Stimulated activated naive B cell treated with anti-CD40 and anti-IgM and Interleukin-4, amounts not matched to agents 10 μg/mL and 1 μg/mL and 100 μg/mL, for 72 hours (primary cell): Measurements from ENCODE around the gene EFCAB5.
A peak's percentile ranks its signal among the peaks of the same experiment; 100 is the strongest.
"Not testable (repeated sequence)": the region's sequence is repeated elsewhere in the genome, so short reads cannot be mapped to it uniquely, and the experiment has no call there.

Experiments used
- ATAC-seq, 2 donors: fragments of 150-1000 bp; cut with Tn5 transposase; replicated peaks; 2 replicates each; pipeline ENCODE4 v1.10.0; 2021; ENCODE audit warnings: moderate library complexity in 1 of 2
- DNase-seq: peaks from one replicate; pipeline ENCODE4 v3.0.0; 2021
- H3K27ac Mint-ChIP-seq: one replicate; pipeline ENCODE4 v1.8.0; 2022; ENCODE audit warnings: mild to moderate bottlenecking, mixed read lengths
- H3K27me3 Mint-ChIP-seq, 2 donors: one replicate each; pipeline ENCODE4 v1.8.0; 2022; ENCODE audit warnings: mixed read lengths in 2 of 2
- H3K36me3 Mint-ChIP-seq, 2 donors: one replicate each; pipeline ENCODE4 v1.8.0; 2022; ENCODE audit warnings: mixed read lengths in 2 of 2, mild to moderate bottlenecking in 1 of 2
- H3K4me1 Mint-ChIP-seq, 2 donors: one replicate each; pipeline ENCODE4 v1.8.0; 2022; ENCODE audit warnings: mixed read lengths in 2 of 2, mild to moderate bottlenecking in 1 of 2
- H3K4me3 Mint-ChIP-seq, 2 donors: one replicate each; pipeline ENCODE4 v1.8.0; 2022; ENCODE audit warnings: mild to moderate bottlenecking in 2 of 2, mixed read lengths in 2 of 2, moderate library complexity in 1 of 2
- H3K9me3 Mint-ChIP-seq, 2 donors: one replicate each; pipeline ENCODE4 v1.8.0; 2022; ENCODE audit warnings: mixed read lengths in 2 of 2, mild to moderate bottlenecking in 1 of 2

EFCAB5 gene

DNA sequence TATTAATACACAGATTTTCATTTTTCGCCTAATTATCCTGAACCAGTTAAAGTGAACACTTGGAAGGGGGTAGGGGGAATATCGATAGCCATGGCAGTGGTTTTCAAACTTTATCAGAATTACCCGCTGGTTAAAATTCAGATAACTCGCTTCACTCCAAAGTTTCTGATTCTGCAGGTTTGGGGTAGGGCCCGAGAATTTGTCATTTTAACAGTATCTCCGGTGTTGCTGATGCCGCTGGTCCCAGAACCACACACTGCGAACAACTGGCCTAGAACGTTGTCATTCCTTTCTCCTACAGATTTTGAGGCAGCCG is 174.9 kb downstream of the EFCAB5 start:
- Mint-ChIP-seq H3K27ac (peak overlapping the region; percentile 99), H3K9me3 (no peaks in the 10 kb centered on the region), H3K27me3 (no peaks in the 10 kb centered on the region), H3K4me1 (peaks cover 22 to 47% of the 10 kb centered on the region in 2 donors), H3K36me3 (peaks cover 16 to 21% of the 10 kb centered on the region in 2 donors), H3K4me3 (peak overlapping the region; percentile 90 to 94)
- DNase-seq (no peak), ATAC-seq (peak; percentile 24 to 34)

- peak; percentile 93 for DNase-seq
- Mint-ChIP-seq H3K9me3 (no peaks in the 10 kb centered on the region), H3K36me3 (peaks cover 16 to 25% of the 10 kb centered on the region in 2 donors), H3K4me3 (peak within 1 kb of the TSS; percentile 90 to 94), H3K4me1 (peaks cover 22 to 52% of the 10 kb centered on the region in 2 donors), H3K27ac (peak within 1 kb of the TSS; percentile 99), H3K27me3 (no peaks in the 10 kb centered on the region)
- ATAC-seq: peak; percentile 93 to 97
These were observed 175.5 kb downstream of the EFCAB5 start, which contains the start of gene NSRP1 for GRCh38 chr17:30116661-30117551. NSRP1 (plus strand) TSS chr17:30116816; CDS start chr17:30116844, 28 bp downstream.

- Mint-ChIP-seq H3K27me3 (no peaks in the 10 kb centered on the region), H3K9me3 (no peaks in the 10 kb centered on the region), H3K27ac (peak overlapping the region; percentile 99), H3K4me3 (peak overlapping the region; percentile 90 to 94), H3K36me3 (peaks cover 16 to 26% of the 10 kb centered on the region in 2 donors), H3K4me1 (peaks cover 19 to 49% of the 10 kb centered on the region in 2 donors)
- no peak for DNase-seq
- ATAC-seq: no peak
These were observed 176.2 kb downstream of the EFCAB5 start for GRCh38 chr17:30117675-30118081.

GRCh38 chr17:30118635-30119034 is 177.2 kb downstream of the EFCAB5 start:
- not testable (repeated sequence) for H3K27me3 Mint-ChIP-seq, H3K9me3 Mint-ChIP-seq, DNase-seq, ATAC-seq
- Mint-ChIP-seq H3K4me1 (peaks cover 17 to 40% of the 10 kb centered on the region in 2 donors), H3K36me3 (peaks cover 16 to 26% of the 10 kb centered on the region in 2 donors), H3K27ac (peak overlapping the region; percentile 76), H3K4me3 (peak overlapping the region; percentile 48)

DNA sequence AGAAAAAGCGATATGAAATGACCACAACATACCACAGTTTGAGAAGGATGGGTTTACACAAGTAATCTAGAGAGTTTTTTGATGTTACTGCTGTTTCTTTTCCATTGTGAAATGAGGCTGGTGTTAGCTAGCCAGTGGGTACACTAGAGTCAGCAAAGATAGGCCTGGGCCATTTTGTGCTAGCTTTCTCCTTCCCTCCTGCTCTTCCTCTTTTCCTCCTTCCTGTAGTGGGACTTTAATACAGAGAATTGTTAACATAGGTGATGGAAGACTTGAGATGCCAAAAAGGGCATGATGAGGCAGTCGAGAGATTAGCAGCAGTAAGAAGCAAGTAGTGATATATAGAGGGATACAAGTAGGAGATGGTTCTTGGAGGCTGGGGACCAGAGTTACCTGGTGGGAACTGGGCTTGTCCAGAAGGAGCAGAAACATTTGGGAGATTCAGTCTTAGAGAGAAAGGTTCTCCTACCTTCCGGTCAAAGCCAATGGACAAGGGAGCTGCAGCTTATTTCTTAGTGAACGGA is 182.9 kb downstream of the EFCAB5 start:
- DNase-seq (no peak), ATAC-seq (no peak)
- Mint-ChIP-seq H3K36me3 (peaks cover 16 to 27% of the 10 kb centered on the region in 2 donors), H3K4me3 (no peak overlapping the region), H3K9me3 (no peaks in the 10 kb centered on the region), H3K4me1 (peaks cover 16 to 48% of the 10 kb centered on the region in 2 donors), H3K27ac (peak overlapping the region; percentile 16), H3K27me3 (no peaks in the 10 kb centered on the region)

DNA sequence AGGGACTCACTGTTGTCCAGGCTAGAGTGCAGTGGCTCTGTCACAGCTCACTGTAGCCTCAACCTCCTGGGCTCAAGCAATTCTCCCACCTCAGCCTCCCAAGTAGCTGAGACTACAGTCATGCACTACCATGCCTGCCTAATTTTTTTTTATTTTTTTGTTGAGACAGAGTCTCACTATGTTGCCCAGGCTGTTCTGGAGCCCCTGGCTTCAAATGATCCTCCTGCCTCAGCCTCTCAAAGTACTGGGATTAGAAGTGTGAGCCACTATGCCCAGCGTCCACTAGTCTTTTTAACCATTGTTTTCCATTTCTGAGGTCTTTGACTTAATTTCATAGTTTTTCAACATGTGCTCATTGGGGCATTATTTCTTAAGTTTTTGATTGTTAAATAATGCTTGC is 188.7 kb downstream of the EFCAB5 start:
- no peak for ATAC-seq
- Mint-ChIP-seq H3K36me3 (peaks cover 31 to 38% of the 10 kb centered on the region in 2 donors), H3K4me3 (no peak overlapping the region), H3K9me3 (no peaks in the 10 kb centered on the region), H3K27ac (no peak overlapping the region), H3K27me3 (no peaks in the 10 kb centered on the region), H3K4me1 (peaks cover 6 to 27% of the 10 kb centered on the region in 2 donors)
- no peak for DNase-seq

- peaks cover 29 to 34% of the 10 kb centered on the region in 2 donors for H3K36me3 Mint-ChIP-seq
- no peak overlapping the region for H3K4me3 Mint-ChIP-seq
- DNase-seq (no peak), ATAC-seq (no peak)
- H3K27me3 Mint-ChIP-seq: no peaks in the 10 kb centered on the region
- H3K27ac Mint-ChIP-seq: no peak overlapping the region
- H3K4me1 Mint-ChIP-seq: peaks cover 4 to 12% of the 10 kb centered on the region in 2 donors
- no peaks in the 10 kb centered on the region for H3K9me3 Mint-ChIP-seq
These were observed 191.2 kb downstream of the EFCAB5 start for GRCh38 chr17:30132615-30133014.

- ATAC-seq: no peak
- Mint-ChIP-seq H3K4me1 (peaks cover 6 to 18% of the 10 kb centered on the region in 2 donors), H3K9me3 (no peaks in the 10 kb centered on the region), H3K27me3 (no peaks in the 10 kb centered on the region), H3K36me3 (peaks cover 29 to 34% of the 10 kb centered on the region in 2 donors), H3K27ac (no peak overlapping the region), H3K4me3 (no peak overlapping the region)
- no peak for DNase-seq
These were observed 191.8 kb downstream of the EFCAB5 start for GRCh38 chr17:30133197-30133596.

- DNase-seq (no peak), ATAC-seq (no peak)
- Mint-ChIP-seq H3K4me3 (no peak overlapping the region), H3K9me3 (no peaks in the 10 kb centered on the region), H3K36me3 (peaks cover 35 to 40% of the 10 kb centered on the region in 2 donors), H3K27me3 (no peaks in the 10 kb centered on the region), H3K27ac (no peak overlapping the region), H3K4me1 (peaks cover 6 to 19% of the 10 kb centered on the region in 2 donors)
These were observed 193.1 kb downstream of the EFCAB5 start for GRCh38 chr17:30134551-30134950.

DNA sequence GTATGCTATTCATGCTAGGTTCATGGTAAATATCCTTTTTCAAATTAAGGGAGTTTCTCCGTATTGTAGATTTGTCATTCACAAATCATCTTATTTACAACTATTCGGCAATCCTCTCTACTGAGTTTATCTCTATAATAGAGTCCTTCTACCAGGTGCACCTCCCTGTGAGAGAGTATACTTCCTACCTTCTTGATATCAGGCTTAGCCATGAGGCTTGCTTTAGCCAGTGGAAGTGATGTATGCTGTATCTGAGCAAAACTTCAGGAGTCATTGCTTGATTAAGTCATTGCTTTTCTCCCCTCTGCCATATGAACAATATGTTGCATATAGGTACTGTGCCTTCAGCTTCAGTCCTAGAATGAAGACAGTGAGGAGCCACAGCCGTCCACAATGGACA is 195.7 kb downstream of the EFCAB5 start:
- Mint-ChIP-seq H3K4me1 (peaks cover 6 to 7% of the 10 kb centered on the region in 2 donors), H3K27me3 (no peaks in the 10 kb centered on the region), H3K4me3 (no peak overlapping the region), H3K27ac (no peak overlapping the region), H3K9me3 (no peaks in the 10 kb centered on the region), H3K36me3 (peaks cover 31 to 34% of the 10 kb centered on the region in 2 donors)
- DNase-seq (no peak), ATAC-seq (no peak)

- H3K27ac Mint-ChIP-seq, H3K4me3 Mint-ChIP-seq, ATAC-seq, H3K27me3 Mint-ChIP-seq, H3K9me3 Mint-ChIP-seq, DNase-seq: not testable (repeated sequence)
- peaks cover 2 to 24% of the 10 kb centered on the region in 2 donors for H3K4me1 Mint-ChIP-seq
- H3K36me3 Mint-ChIP-seq: peaks cover 27 to 32% of the 10 kb centered on the region in 2 donors
These were observed 206.4 kb downstream of the EFCAB5 start for GRCh38 chr17:30147860-30148259.

- DNase-seq: no peak
- H3K27me3 Mint-ChIP-seq: no peaks in the 10 kb centered on the region
- H3K9me3 Mint-ChIP-seq: no peaks in the 10 kb centered on the region
- no peak overlapping the region for H3K27ac Mint-ChIP-seq
- no peak for ATAC-seq
- peaks cover 3 to 29% of the 10 kb centered on the region in 2 donors for H3K4me1 Mint-ChIP-seq
- peaks cover 27 to 37% of the 10 kb centered on the region in 2 donors for H3K36me3 Mint-ChIP-seq
- H3K4me3 Mint-ChIP-seq: no peak overlapping the region
These were observed 206.9 kb downstream of the EFCAB5 start for GRCh38 chr17:30148376-30148775.

DNA sequence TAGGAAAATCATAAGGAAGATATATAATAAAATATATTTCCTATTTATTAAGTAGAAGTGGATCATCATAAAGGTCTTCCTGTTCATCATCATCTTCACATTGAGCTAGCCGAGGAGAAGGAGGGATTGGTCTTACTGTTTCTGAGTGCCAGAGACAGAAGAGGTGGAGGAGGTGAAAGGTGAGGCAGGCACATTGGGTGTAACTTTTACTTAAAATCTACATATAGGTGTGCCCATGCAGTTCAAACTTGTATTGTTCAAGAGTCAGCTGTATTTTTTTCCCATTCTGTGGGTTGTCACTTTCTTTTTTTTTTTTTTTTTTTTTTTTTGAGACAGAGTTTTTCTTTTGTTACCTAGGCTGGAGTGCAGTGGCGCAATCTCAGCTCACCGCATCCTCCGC is 210.0 kb downstream of the EFCAB5 start:
- Mint-ChIP-seq H3K4me3 (no peak overlapping the region), H3K27ac (no peak overlapping the region), H3K36me3 (peaks cover 25 to 42% of the 10 kb centered on the region in 2 donors), H3K27me3 (no peaks in the 10 kb centered on the region), H3K9me3 (no peaks in the 10 kb centered on the region), H3K4me1 (peaks cover 4 to 36% of the 10 kb centered on the region in 2 donors)
- no peak for ATAC-seq
- no peak for DNase-seq

DNA sequence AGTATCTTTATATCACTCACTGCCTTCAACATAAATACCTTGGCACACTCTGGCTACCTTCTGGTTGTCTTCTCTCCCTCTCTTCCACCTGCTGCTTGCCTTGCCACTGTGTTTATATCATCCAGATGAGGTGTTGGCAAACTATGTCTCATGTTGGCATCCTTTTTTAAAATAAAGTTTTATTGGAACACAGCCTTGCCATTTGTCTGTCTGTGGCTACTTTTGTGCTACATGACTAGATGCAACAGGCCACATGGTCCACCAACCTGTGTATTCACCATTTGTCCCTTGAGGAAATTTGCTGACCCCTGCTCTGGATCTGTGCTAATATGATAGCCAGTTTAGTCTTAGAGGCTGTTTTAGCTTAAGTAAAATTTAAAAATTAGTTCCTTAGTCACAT is 212.0 kb downstream of the EFCAB5 start:
- Mint-ChIP-seq H3K9me3 (peaks cover 0 to 4% of the 10 kb centered on the region in 2 donors), H3K4me3 (no peak overlapping the region), H3K36me3 (peaks cover 30 to 52% of the 10 kb centered on the region in 2 donors), H3K27ac (no peak overlapping the region), H3K4me1 (peaks cover 16 to 39% of the 10 kb centered on the region in 2 donors), H3K27me3 (no peaks in the 10 kb centered on the region)
- no peak for DNase-seq
- no peak for ATAC-seq

DNA sequence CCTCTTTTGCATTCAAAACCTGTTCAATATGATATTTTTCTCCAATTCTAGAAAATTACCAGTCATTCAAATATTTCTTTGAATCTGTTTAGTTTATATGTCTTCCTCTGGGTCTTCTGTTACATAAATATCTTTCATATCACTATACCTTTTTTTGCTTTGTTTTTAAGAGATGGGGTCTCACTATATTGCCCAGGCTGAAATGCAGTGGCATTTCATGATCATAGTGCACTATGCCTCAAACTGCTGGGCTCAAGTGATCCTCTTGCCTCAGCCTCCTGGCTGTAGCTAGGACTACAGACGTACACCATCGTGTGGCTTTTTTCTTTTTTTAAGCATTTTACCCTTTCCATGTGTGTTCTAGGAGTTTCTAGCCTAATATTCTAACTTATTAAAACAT is 214.0 kb downstream of the EFCAB5 start:
- DNase-seq (no peak), ATAC-seq (no peak)
- Mint-ChIP-seq H3K27me3 (no peaks in the 10 kb centered on the region), H3K36me3 (peaks cover 48 to 71% of the 10 kb centered on the region in 2 donors), H3K9me3 (peaks cover 12 to 15% of the 10 kb centered on the region in 2 donors), H3K4me3 (no peak overlapping the region), H3K27ac (no peak overlapping the region), H3K4me1 (peaks cover 30 to 51% of the 10 kb centered on the region in 2 donors)
